Measurements from ENCODE around the gene NRGN. TPM values are rescaled to one million over a fixed set of nuclear protein-coding genes. Genes with fewer than 3 reads are reported as not detected.

NRGN gene
- total and polyA plus RNA-seq, 2 of the 8 experiments (the other 6 are each of a cell fraction or from before 2014, with no cell fraction given), result 0.60 to 1.0 TPM

- TF ChIP-seq CHD7 (IDR thresholded peaks at IDR 0.05; ENCODE audit: insufficient replicate concordance, low read length) (no peak), CHD2 (IDR thresholded peaks at IDR 0.05; ENCODE audit: low read length) (no peak), TAF1 (IDR thresholded peaks at IDR 0.05; ENCODE audit: low read depth, low read length) (no peak), POLR2A (IDR thresholded peaks at IDR 0.05; ENCODE audit: control extremely low read depth in 1 of 2, low read depth in 2 of 2, low read length in 2 of 2) (no peak), HDAC6 (IDR thresholded peaks at IDR 0.05; ENCODE audit: low read depth, low read length) (no peak), CREB1 (IDR thresholded peaks at IDR 0.05) (no peak), RNF2 (IDR thresholded peaks at IDR 0.05; ENCODE audit: borderline replicate concordance, low read depth, low read length, missing control alignments, poor library complexity, severe bottlenecking) (no peak), ATF3 (IDR thresholded peaks at IDR 0.05; ENCODE audit: insufficient read depth, low read depth, low read length) (no peak), SP4 (IDR thresholded peaks at IDR 0.05; ENCODE audit: low read length) (no peak), NANOG (IDR thresholded peaks at IDR 0.05; ENCODE audit: insufficient read depth, low read depth, low read length, poor library complexity, severe bottlenecking) (no peak), RFX5 (IDR thresholded peaks at IDR 0.05; ENCODE audit: borderline replicate concordance, low read depth, low read length) (no peak), ASH2L (IDR thresholded peaks at IDR 0.05; ENCODE audit: low read length) (no peak)
Measured at GRCh38 chr11:124784051-124784450, 44.3 kb downstream of the NRGN start (continued).
